ENCODE measurements around the gene VIPR1. TPM values are rescaled to one million over a fixed set of nuclear protein-coding genes. Genes with fewer than 3 reads are reported as not detected.
A peak's percentile ranks its signal among the peaks of the same experiment; 100 is the strongest.

Gene VIPR1, protein sequence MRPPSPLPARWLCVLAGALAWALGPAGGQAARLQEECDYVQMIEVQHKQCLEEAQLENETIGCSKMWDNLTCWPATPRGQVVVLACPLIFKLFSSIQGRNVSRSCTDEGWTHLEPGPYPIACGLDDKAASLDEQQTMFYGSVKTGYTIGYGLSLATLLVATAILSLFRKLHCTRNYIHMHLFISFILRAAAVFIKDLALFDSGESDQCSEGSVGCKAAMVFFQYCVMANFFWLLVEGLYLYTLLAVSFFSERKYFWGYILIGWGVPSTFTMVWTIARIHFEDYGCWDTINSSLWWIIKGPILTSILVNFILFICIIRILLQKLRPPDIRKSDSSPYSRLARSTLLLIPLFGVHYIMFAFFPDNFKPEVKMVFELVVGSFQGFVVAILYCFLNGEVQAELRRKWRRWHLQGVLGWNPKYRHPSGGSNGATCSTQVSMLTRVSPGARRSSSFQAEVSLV
- total RNA-seq (100 to 1,000 TPM in 1 of 5 donors, 10 to 100 TPM in 3, 1 to 10 TPM in 1; 9.5 to 170 (median 14.0) TPM), polyA plus RNA-seq (10 to 100 TPM in 1 of 3 donors, 1 to 10 TPM in 2; 2.2 to 10.0 (median 3.1) TPM)
- long read RNA-seq, donor 1 = 0 reads
- long read RNA-seq, donor 2, partial matches to known transcripts = 0 of 3 reads
- long read RNA-seq, donor 2, other reads (novel, unspliced or antisense) = 0 of 3 reads
- long read RNA-seq, donor 3 = 0 reads
- long read RNA-seq, donor 4, partial matches to known transcripts = 0 of 1 reads
- long read RNA-seq, donor 4, other reads (novel, unspliced or antisense) = 0 of 1 reads
- long read RNA-seq, donor 5 = 0 reads
- long read RNA-seq, donor 6 = 0 reads
- long read RNA-seq, donor 7, partial matches to known transcripts = 0 of 1 reads
- long read RNA-seq, donor 7, other reads (novel, unspliced or antisense) = 0 of 1 reads
- long read RNA-seq, donor 8 = 0 reads
- long read RNA-seq, donor 9 = 0 reads
- long read RNA-seq, donor 10, partial matches to known transcripts = 0 of 2 reads
- long read RNA-seq, donor 10, other reads (novel, unspliced or antisense) = 0 of 2 reads

DNA sequence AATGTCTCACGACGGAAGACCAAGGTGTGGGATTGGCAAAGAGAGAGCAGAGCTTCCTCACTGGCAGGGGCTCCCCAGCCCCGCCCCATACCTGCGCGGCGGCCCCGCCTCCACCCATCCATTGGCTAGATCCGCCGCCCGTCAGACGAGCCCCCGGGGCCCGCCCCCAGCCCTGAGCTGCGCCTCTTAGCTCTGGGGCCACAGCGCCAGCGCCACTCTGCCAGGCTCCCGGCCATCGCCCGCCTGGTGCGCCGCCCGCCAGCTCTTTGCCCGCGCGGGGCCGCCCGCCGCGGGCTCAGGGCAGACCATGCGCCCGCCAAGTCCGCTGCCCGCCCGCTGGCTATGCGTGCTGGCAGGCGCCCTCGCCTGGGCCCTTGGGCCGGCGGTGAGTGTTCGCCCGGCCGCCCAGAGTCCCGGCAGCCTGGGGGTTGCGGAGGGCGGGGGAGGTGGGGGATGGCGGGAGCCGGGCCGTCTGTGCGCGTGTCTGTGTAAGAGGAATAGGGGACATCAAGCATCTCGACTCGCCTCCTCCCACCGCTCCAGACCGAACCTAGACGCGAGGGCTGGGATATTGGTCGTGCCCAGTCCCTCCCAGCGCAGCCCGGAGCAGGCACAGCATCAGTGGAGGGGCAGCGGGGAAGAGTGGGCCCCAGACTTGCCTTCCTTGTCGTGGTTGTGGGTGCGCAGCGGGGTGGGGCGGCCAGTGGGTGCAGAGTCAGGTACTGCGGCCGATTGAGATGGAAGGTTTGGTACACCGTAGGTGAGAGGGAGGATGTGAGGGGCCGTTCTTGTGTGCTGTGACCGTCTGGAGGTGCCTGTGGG, at the start of gene VIPR1:
Gene VIPR1, plus strand, starts transcription at position 215 of the 822 bp plus-strand sequence. Its CDS starts 93 bp downstream, at position 308.
- peaks cover 0 to 50% (median 19%) of the 10 kb centered on the region in 3 donors for H3K27me3 ChIP-seq
- DNase-seq = peak; percentile 95
- peak within 1 kb of the TSS; percentile 61 to 67 (median 62) for H3K4me3 ChIP-seq
- intact Hi-C loops (cut with DNase I; ENCODE audit: low total_unique reads) = no loop called here
- peaks cover 18 to 36% (median 31%) of the 10 kb centered on the region in 4 donors for H3K4me1 ChIP-seq
- H3K9me3 ChIP-seq = no peaks in the 10 kb centered on the region
- H3K27ac ChIP-seq = peak within 1 kb of the TSS; percentile 61 to 79 (median 70)
- H3K36me3 ChIP-seq = no peaks in the 10 kb centered on the region
- TF ChIP-seq POLR2A (IDR thresholded peaks at IDR 0.05) (no peak), EP300 (IDR thresholded peaks at IDR 0.05) (no peak), POLR2AphosphoS5 (IDR thresholded peaks at IDR 0.05) (peak in 2 of 3 donors; percentile 55 to 68), CTCF (IDR thresholded peaks at IDR 0.05) (no peak)
- WGBS, 5 donors = 7 to 10% (median 9%) methylated on average over 25 to 69 of the region's 69 CpGs

DNA sequence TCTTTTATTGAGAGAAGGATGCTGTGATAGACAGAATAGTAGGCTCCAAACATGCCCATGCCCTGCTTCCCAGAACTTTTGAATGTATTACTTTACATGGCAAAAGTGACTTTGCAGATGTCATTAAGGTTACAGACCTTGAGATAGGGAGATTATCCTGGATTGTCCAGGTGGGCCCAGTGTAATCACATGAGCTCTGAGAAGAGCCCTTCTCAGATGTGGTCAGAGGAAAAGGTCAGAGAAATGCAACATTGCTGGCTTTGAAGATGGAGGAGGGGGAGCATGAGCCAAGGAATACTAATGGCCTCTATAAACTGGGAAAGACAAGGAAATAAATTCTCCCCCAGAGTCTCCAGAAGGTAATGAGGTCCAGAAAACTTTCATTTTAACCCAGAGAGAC, 46.2 kb upstream of the VIPR1 start:
- intact Hi-C loops (cut with DNase I; ENCODE audit: low total_unique reads) = no loop called here
- no peak for DNase-seq
- Histone ChIP-seq H3K4me1 (peaks cover 0 to 11% (median 5%) of the 10 kb centered on the region in 4 donors), H3K36me3 (no peaks in the 10 kb centered on the region), H3K27me3 (no peaks in the 10 kb centered on the region), H3K4me3 (no peak overlapping the region), H3K27ac (no peak overlapping the region), H3K9me3 (no peaks in the 10 kb centered on the region)
- TF ChIP-seq POLR2AphosphoS5 (IDR thresholded peaks at IDR 0.05) (no peak), POLR2A (IDR thresholded peaks at IDR 0.05) (no peak), CTCF (IDR thresholded peaks at IDR 0.05) (no peak), EP300 (IDR thresholded peaks at IDR 0.05) (no peak)

DNA sequence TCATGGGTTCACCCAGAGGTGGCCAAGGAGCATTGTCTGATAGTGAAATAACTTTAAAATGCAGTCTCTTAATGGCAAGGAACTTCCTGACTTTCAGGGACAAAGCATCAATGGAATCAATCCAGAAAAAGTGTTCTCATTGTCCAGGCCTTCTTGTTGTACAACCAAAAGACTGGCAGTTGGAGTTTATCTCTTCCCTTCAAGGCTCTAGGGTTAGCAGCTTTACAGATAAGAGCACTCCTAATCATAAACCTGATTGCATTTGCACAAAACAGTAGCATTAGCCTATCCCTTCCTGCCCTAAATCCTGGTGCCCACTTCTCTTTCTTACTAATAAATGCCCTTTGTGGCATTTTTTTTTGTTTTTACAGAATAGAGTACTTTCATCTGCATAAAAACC, 43.3 kb upstream of the VIPR1 start:
- no peaks in the 10 kb centered on the region for H3K4me1 ChIP-seq
- TF ChIP-seq EP300 (IDR thresholded peaks at IDR 0.05) = no peak
- no peak for TF ChIP-seq POLR2AphosphoS5 (IDR thresholded peaks at IDR 0.05)
- TF ChIP-seq CTCF (IDR thresholded peaks at IDR 0.05) = no peak
- TF ChIP-seq POLR2A (IDR thresholded peaks at IDR 0.05) = no peak
- no peak overlapping the region for H3K27ac ChIP-seq
- intact Hi-C loops (cut with DNase I; ENCODE audit: low total_unique reads) = no loop called here
- H3K9me3 ChIP-seq = no peaks in the 10 kb centered on the region
- no peak for DNase-seq
- no peak overlapping the region for H3K4me3 ChIP-seq
- H3K27me3 ChIP-seq = no peaks in the 10 kb centered on the region
- H3K36me3 ChIP-seq = no peaks in the 10 kb centered on the region
